Measurements from ENCODE around the gene EXOC6B.

EXOC6B gene

DNA sequence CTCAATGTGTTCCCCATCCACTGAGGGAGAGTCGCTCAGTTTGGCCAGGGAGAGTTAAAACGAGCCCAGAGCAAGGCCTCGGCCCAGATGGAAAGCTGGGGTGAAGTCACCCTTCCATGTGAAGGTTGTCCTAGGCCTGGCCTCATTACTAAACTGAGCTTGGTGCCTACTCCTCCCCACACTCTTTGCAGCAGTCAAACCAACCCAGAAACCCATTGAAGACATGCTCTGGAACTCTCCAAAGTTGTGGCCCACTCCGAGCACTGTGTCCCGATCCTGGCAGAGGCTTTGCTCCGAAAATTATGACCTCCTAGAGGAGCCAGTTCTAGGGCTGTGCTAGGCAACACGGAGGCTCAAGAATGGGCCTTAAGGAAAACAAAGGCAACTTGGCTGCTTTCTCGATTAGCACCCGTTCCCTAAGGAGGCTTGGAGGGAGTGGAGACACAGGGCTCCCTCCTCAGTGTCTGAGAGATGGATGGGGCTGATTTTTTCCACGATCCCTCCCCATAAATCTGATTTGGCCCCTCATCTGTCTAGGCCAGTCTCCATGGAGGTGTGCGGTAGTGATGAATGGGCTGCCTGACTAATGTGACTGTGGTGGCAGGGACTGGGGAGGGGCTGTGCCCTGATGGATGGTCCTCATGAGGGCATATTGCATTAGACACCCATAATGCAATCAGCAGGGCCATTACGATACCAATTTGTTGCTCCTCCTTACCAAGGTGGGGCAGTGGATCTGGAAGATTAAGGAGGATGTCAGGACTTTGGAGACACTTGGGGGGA is 666.4 kb downstream of the EXOC6B start:
- no peaks in the 10 kb centered on the region for H3K36me3 ChIP-seq
- H3K27me3 ChIP-seq (ENCODE audit: insufficient read depth, low read depth, severe bottlenecking) = no peaks in the 10 kb centered on the region
- no peak overlapping the region for H3K4me3 ChIP-seq (ENCODE audit: low read depth, low read length)
- TF ChIP-seq, protein P1, sequence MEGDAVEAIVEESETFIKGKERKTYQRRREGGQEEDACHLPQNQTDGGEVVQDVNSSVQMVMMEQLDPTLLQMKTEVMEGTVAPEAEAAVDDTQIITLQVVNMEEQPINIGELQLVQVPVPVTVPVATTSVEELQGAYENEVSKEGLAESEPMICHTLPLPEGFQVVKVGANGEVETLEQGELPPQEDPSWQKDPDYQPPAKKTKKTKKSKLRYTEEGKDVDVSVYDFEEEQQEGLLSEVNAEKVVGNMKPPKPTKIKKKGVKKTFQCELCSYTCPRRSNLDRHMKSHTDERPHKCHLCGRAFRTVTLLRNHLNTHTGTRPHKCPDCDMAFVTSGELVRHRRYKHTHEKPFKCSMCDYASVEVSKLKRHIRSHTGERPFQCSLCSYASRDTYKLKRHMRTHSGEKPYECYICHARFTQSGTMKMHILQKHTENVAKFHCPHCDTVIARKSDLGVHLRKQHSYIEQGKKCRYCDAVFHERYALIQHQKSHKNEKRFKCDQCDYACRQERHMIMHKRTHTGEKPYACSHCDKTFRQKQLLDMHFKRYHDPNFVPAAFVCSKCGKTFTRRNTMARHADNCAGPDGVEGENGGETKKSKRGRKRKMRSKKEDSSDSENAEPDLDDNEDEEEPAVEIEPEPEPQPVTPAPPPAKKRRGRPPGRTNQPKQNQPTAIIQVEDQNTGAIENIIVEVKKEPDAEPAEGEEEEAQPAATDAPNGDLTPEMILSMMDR (IDR thresholded peaks at IDR 0.05; ENCODE audit: low read depth, low read length) = no peak
- H3K27ac ChIP-seq = no peak overlapping the region
- no peaks in the 10 kb centered on the region for H3K9me3 ChIP-seq (ENCODE audit: severe bottlenecking)
- DNase-seq = no peak

DNA sequence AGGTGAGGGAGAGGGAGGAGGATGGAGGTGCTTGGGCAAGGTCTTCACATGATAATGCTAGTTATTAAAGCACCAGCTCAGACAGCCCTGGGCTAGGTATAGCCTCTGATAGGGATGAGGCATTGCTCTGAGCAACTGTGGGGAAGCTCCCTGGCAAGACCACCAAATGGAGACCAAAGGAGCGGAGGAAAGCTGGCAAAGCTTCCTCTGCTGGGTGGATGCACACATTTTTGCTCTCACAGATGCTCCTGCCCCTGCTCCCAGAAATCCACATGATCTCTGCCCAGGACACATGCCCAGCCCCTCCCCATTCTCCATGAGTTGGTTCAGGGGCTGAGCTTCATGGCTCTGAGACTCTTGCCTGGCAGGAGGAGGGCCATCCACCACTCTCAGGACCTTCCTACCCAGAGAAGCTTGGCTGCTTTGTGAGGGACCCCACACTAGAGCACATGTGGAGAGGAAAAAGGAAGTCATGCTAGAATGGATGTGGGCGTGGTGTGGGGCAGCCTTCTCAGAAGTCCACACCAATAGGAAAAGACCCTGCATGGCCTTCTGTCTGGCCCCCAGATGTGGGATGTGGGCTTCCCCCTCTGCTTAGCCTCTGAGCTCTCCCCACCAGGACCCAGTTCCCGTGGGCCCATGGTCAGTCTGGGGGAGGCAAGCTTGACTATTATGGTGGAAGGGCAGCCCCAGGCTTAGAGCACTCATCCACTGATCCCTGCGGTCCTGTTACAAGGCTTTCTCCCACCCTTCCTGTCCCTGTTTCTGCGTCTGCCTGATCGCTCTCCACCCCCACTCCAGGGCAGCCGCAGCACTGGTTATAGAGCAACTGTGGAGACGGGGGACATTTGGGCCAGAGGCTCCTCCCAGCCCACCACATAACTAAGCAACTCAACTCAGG is 667.7 kb downstream of the EXOC6B start:
- H3K4me3 ChIP-seq (ENCODE audit: low read depth, low read length) = no peak overlapping the region
- no peaks in the 10 kb centered on the region for H3K36me3 ChIP-seq
- no peaks in the 10 kb centered on the region for H3K27me3 ChIP-seq (ENCODE audit: insufficient read depth, low read depth, severe bottlenecking)
- no peak overlapping the region for H3K27ac ChIP-seq
- TF ChIP-seq, protein P1 (IDR thresholded peaks at IDR 0.05; ENCODE audit: low read depth, low read length) = no peak
- no peaks in the 10 kb centered on the region for H3K9me3 ChIP-seq (ENCODE audit: severe bottlenecking)
- no peak for DNase-seq

DNA sequence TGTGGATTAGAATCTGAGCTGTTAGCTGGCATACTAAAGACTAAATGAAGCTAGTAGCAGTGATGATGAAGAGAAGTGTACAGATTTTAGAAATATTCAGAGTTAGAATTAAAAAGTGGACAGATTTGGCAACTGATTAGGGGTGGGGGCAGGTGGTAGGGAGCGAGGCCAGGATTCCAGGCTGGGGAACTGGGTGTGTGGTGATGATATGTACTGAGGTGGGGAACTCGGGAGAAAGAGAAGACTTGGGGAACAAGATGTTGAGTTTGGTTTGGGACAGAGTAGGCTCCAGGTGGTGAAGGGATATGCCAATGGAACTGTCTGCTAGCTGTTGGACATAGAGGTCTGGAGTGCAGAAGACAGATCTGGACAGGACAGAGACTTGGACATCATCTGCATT is 669.0 kb downstream of the EXOC6B start:
- TF ChIP-seq, protein P1 (IDR thresholded peaks at IDR 0.05; ENCODE audit: low read depth, low read length) = no peak
- Histone ChIP-seq H3K36me3 (no peaks in the 10 kb centered on the region), H3K27me3 (ENCODE audit: insufficient read depth, low read depth, severe bottlenecking) (no peaks in the 10 kb centered on the region)

DNA sequence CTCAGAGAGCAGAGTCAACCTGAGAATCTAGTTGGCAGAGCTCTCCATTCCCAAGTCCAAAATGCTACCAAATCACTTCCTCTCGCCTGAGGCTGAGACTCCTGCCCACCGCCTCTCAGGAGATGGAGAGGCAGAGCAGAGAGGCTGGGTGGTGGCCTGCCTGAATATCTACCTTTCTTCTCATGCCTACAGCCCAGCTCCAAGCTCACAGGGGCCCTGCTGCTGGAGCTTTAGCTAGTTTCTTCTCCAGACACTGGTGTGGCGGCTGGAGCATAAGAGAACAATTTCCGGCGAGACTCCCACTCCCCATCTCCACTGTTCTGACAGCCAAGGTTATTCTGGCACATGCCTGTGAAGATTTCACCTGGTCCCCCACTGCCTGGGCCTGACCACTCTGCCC is 670.1 kb downstream of the EXOC6B start:
- H3K4me3 ChIP-seq (ENCODE audit: low read depth, low read length) = no peak overlapping the region
- DNase-seq = no peak
- no peaks in the 10 kb centered on the region for H3K9me3 ChIP-seq (ENCODE audit: severe bottlenecking)
- H3K27me3 ChIP-seq (ENCODE audit: insufficient read depth, low read depth, severe bottlenecking) = no peaks in the 10 kb centered on the region
- no peak overlapping the region for H3K27ac ChIP-seq
- no peaks in the 10 kb centered on the region for H3K36me3 ChIP-seq
- TF ChIP-seq, protein P1 (IDR thresholded peaks at IDR 0.05; ENCODE audit: low read depth, low read length) = no peak

More for the DNA sequence above, 669.0 kb downstream of the EXOC6B start:
- Histone ChIP-seq H3K4me3 (ENCODE audit: low read depth, low read length) (no peak overlapping the region), H3K9me3 (ENCODE audit: severe bottlenecking) (no peaks in the 10 kb centered on the region), H3K27ac (no peak overlapping the region)
- DNase-seq = no peak

DNA sequence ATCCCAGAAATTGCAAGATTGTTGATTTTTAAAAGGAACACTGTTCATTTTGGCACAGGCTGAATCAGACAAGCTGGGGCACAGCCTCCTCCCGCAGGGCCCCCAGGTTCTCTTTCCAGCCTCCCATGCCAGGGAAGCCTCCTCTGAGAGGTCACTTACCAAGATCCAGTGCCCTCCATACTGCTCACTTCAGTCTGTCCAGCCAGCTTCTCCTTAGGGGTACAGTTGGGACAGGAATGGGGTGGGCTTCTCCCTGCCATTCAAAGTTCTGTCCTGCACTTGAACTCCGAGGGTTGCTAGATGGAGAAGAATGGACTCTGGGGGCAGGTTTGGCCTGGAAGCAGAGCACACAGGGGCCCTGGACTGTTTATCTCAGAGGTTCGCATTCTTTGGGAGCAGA is 670.7 kb downstream of the EXOC6B start:
- Histone ChIP-seq H3K9me3 (ENCODE audit: severe bottlenecking) (no peaks in the 10 kb centered on the region), H3K36me3 (no peaks in the 10 kb centered on the region), H3K4me3 (ENCODE audit: low read depth, low read length) (no peak overlapping the region), H3K27me3 (ENCODE audit: insufficient read depth, low read depth, severe bottlenecking) (peaks cover 4% of the 10 kb centered on the region), H3K27ac (no peak overlapping the region)
- TF ChIP-seq, protein P1 (IDR thresholded peaks at IDR 0.05; ENCODE audit: low read depth, low read length) = no peak
- DNase-seq = no peak
